SJCRH30 (cell line): ENCODE results near the gene BAHCC1. TPM values are rescaled to one million over a fixed set of nuclear protein-coding genes. Genes with fewer than 3 reads are reported as not detected.
A peak's percentile ranks its signal among the peaks of the same experiment; 100 is the strongest.

Experiments
- DNase-seq, 2 experiments: peaks; one replicate each; pipeline ENCODE4 v3.0.0-alpha.2; 2015 to 2020
- H3K27ac ChIP-seq: fragments of 250-450 bp; sonication (Bioruptor Pico); 2 replicates; pipeline ENCODE4 v1.5.1; 2020; ENCODE audit warnings: mild to moderate bottlenecking, moderate library complexity
- H3K27me3 ChIP-seq: fragments of 250-450 bp; sonication (Bioruptor Pico); 2 replicates; pipeline ENCODE4 v1.5.1; 2020; ENCODE audit warnings: mild to moderate bottlenecking, moderate library complexity
- H3K36me3 ChIP-seq: fragments of 250-450 bp; sonication (Bioruptor Pico); 2 replicates; pipeline ENCODE4 v1.5.1; 2020; ENCODE audit warnings: mild to moderate bottlenecking, moderate library complexity
- H3K4me1 ChIP-seq: fragments of 250-450 bp; sonication (Bioruptor Pico); 2 replicates; pipeline ENCODE4 v1.5.1; 2020; ENCODE audit warnings: mild to moderate bottlenecking, moderate library complexity
- H3K4me3 ChIP-seq: fragments of 250-450 bp; sonication (Bioruptor Pico); 2 replicates; pipeline ENCODE4 v1.5.1; 2020; ENCODE audit warnings: mild to moderate bottlenecking, moderate library complexity
- H3K9me3 ChIP-seq: fragments of 250-450 bp; sonication (Bioruptor Pico); replicated peaks from 2 replicates; pipeline ENCODE4 v1.5.1; 2020; ENCODE audit warnings: mild to moderate bottlenecking, moderate library complexity
- total RNA-seq: library from RNA; depleted of rRNA; stranded (reverse); fragments of >200 nt; shearing (Covaris generic); gene quantifications from 2 replicates; pipeline ENCODE4 v1.2.3, GENCODE V29; 2014; rRNA removed

Gene BAHCC1
- total RNA-seq, 1 experiment from 2014 or later, result 20.0 TPM

DNA sequence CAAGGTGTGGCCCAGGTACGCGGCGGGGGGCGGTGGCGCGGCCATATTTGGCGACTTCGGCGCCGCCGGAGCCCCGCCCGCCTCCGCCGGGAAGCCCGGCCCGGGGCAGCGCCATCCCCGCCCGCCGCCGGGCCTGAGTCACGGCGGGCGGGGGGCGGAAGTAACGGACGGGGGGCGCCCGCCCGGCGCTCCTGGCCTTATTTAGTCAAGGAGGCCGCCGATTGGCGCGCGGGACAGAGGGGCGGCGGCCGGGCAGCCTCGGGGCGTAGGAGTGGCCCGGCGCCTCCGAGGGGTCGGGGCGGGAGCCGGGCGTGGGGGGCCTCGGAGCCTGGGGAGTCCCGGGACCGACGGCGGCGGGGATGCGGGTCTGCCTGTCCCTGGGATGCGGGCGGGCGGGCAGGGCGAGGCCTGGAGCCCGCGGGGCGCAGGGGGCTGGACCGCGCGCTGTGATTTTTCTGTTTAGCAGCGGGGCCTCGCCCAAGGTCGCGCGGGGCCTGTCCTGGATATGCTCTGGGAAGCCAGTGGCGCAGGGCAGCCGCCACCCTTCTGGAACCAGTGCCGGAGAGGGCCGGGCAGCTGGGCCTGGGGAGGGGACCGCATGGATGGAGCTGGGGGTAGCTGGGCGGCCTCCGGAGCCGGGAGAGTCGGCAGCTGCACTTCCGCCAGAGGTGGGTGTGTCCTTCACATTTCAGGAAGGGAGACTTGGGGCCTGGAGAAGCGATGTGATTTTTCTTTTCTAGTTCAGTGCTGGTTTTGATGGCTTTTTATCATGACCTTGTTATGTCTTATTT is 119.7 kb downstream of the BAHCC1 start:
- peak overlapping the region; percentile 60 for H3K27ac ChIP-seq
- peaks cover 21% of the 10 kb centered on the region for H3K4me1 ChIP-seq
- H3K27me3 ChIP-seq, result no peaks in the 10 kb centered on the region
- no peaks in the 10 kb centered on the region for H3K9me3 ChIP-seq
- peaks cover 23% of the 10 kb centered on the region for H3K36me3 ChIP-seq
- peak overlapping the region; percentile 81 for H3K4me3 ChIP-seq
- DNase-seq, result peak; percentile 92

GRCh38 chr17:81515530-81516041 is 120.3 kb downstream of the BAHCC1 start:
- no peak overlapping the region; the same call in 1 of the 2 replicates for H3K27ac ChIP-seq
- peak overlapping the region; percentile 81 for H3K4me3 ChIP-seq
- peaks cover 17% of the 10 kb centered on the region; the same call in 1 of the 2 replicates for H3K4me1 ChIP-seq
- no peaks in the 10 kb centered on the region for H3K9me3 ChIP-seq
- peaks cover 17% of the 10 kb centered on the region for H3K36me3 ChIP-seq
- no peaks in the 10 kb centered on the region for H3K27me3 ChIP-seq
- no peak for DNase-seq

Other genes starting within 250 kb of the BAHCC1 start
- 0.43 and 0.61 TPM in 2 replicates for gene PVALEF, start 229.9 kb upstream of the BAHCC1 start, total RNA-seq
- 24.0 and 24.2 TPM in 2 replicates for gene AATK, start 229.2 kb upstream of the BAHCC1 start, total RNA-seq
- 31.5 and 33.0 TPM in 2 replicates for gene CEP131, start 172.5 kb upstream of the BAHCC1 start, total RNA-seq
- 21.5 and 29.3 TPM in 2 replicates for gene TEPSIN, start 156.4 kb upstream of the BAHCC1 start, total RNA-seq
- 129 and 132 TPM in 2 replicates for gene NDUFAF8, start 156.1 kb upstream of the BAHCC1 start, total RNA-seq
- gene SLC38A10, start 100.2 kb upstream of the BAHCC1 start, total RNA-seq, result 97.0 and 99.8 TPM in 2 replicates
- 2,768 and 3,121 TPM in 2 replicates for gene ACTG1, start 117.3 kb downstream of the BAHCC1 start, total RNA-seq
- gene FSCN2, start 132.9 kb downstream of the BAHCC1 start, total RNA-seq, result 0.43 and 0.61 TPM in 2 replicates
- gene FAAP100, start 156.9 kb downstream of the BAHCC1 start, total RNA-seq, result 52.3 and 60.7 TPM in 2 replicates
- gene NPLOC4, start 241.7 kb downstream of the BAHCC1 start, total RNA-seq, result 118 and 131 TPM in 2 replicates
- 0.25 and 0.49 TPM in 2 replicates for gene TSPAN10, start 241.7 kb downstream of the BAHCC1 start, total RNA-seq